HepG2 (cell line): ENCODE results near the gene BCAR3. TPM values are rescaled to one million over a fixed set of nuclear protein-coding genes. Genes with fewer than 3 reads are reported as not detected.

Source experiments
- ATAC-seq: fragments of 200-7000 bp; cut with Tn5 transposase; 3 replicates; pipeline ENCODE4 v1.9.1; 2020; ENCODE audit warnings: mild to moderate bottlenecking, moderate library complexity
- BruUV-seq: library from RNA; stranded (reverse); fragments of 400-500 nt; replicated peaks from 2 replicates; lab custom pipeline; 2021; lab: Mats Ljungman, UMichigan
- CTCF ChIA-PET: fragments of 300-600 bp; formaldehyde crosslinking; extraction: SDS; loops from one replicate; lab custom pipeline; 2021; ENCODE audit warnings: low total read pairs, inconsistent platforms, low intra/inter-chr PET ratio; lab: Yijun Ruan, JAX
- POLR2A ChIA-PET: fragments of 350-600 bp; sonication (Branson Sonifier 250); formaldehyde crosslinking; loops from one replicate; lab custom pipeline; 2020; ENCODE audit warnings: antibody characterized with exemption, inconsistent platforms; lab: Yijun Ruan, JAX
- DNase-seq: peaks from one replicate; pipeline ENCODE4 v3.0.0-alpha.2; 2015; ENCODE audit warnings: low spot score
- FAIRE-seq: peaks from 3 replicates; lab custom pipeline; 2011; peaks lifted over from hg19 to GRCh38; lab: Jason Lieb, UNC
- H2AFZ ChIP-seq: one replicate; pipeline ENCODE4 v1.6.1; 2011; ENCODE audit warnings: low read length, inconsistent platforms
- H3K27ac ChIP-seq: fragments of 300-600 bp; 3 replicates; pipeline ENCODE4 v1.8.0; 2011; ENCODE audit warnings: mixed run types, mild to moderate bottlenecking, mixed read lengths, low read length, inconsistent platforms; ENCODE audit not compliant: insufficient read depth; ENCODE audit errors: extremely low read length
- H3K27me3 ChIP-seq, 2 experiments: fragments of 200-600 bp in 1 of 2; 2 replicates in 1 of 2; 3 replicates in 1 of 2; pipeline versions ENCODE4 v1.6.0 to v1.8.0; 2011; ENCODE audit warnings: low read length in 2 of 2, mild to moderate bottlenecking in 2 of 2, moderate library complexity in 2 of 2, inconsistent platforms in 1 of 2; ENCODE audit not compliant: insufficient read depth in 2 of 2, control insufficient read depth in 1 of 2
- H3K36me3 ChIP-seq, 2 experiments: fragments of 200-600 bp in 1 of 2; replicated peaks in 1 of 2; 2 replicates in 1 of 2; 3 replicates in 1 of 2; pipeline versions ENCODE4 v1.5.1 to v1.8.0; 2011; ENCODE audit warnings: low read length in 2 of 2, inconsistent platforms in 1 of 2; ENCODE audit not compliant: insufficient read depth in 2 of 2, control insufficient read depth in 1 of 2
- H3K4me1 ChIP-seq: 2 replicates; pipeline ENCODE4 v1.5.1; 2012; ENCODE audit warnings: low read length, inconsistent platforms; ENCODE audit not compliant: insufficient read depth
- H3K4me2 ChIP-seq: 2 replicates; pipeline ENCODE4 v1.6.0; 2011; ENCODE audit warnings: low read depth, low read length, inconsistent platforms
- H3K4me3 ChIP-seq, 3 experiments: fragments of 200-600 bp in 1 of 3; sonication (generic), shearing (Covaris generic) in 1 of 3; replicated peaks in 1 of 3; 2 replicates each; pipeline ENCODE4 v1.5.1; 2011 to 2016; ENCODE audit warnings: low read length in 3 of 3, inconsistent platforms in 2 of 3, low read depth in 2 of 3, mild to moderate bottlenecking in 2 of 3, control low read depth in 1 of 3, mixed read lengths in 1 of 3; ENCODE audit not compliant: insufficient read depth in 1 of 3
- H3K79me2 ChIP-seq: one replicate; pipeline ENCODE4 v1.6.1; 2011; ENCODE audit warnings: low read length, inconsistent platforms; ENCODE audit not compliant: insufficient read depth
- H3K9ac ChIP-seq: 2 replicates; pipeline ENCODE4 v1.6.0; 2011; ENCODE audit warnings: mild to moderate bottlenecking, low read depth, low read length, inconsistent platforms; ENCODE audit not compliant: insufficient read depth
- H3K9me3 ChIP-seq: 2 replicates; pipeline ENCODE4 v1.5.1; 2012; ENCODE audit warnings: mild to moderate bottlenecking, low read length
- H4K20me1 ChIP-seq: 2 replicates; pipeline ENCODE4 v1.6.0; 2011; ENCODE audit warnings: inconsistent platforms, mild to moderate bottlenecking, low read length, moderate library complexity; ENCODE audit not compliant: insufficient read depth
- ASH2L ChIP-seq: fragments of 300-600, 200-600 bp; sonication (generic); IDR thresholded peaks from 2 replicates; pipeline ENCODE4 v1.7.0; 2017; ENCODE audit warnings: low read depth, mild to moderate bottlenecking, moderate library complexity, mixed read lengths, low read length; ENCODE audit not compliant: insufficient read length
- BRCA1 ChIP-seq: sonication (generic); formaldehyde crosslinking; IDR thresholded peaks from 2 replicates; pipeline ENCODE4 v1.4.0; 2020; ENCODE audit warnings: missing genetic modification reagents
- CBFB ChIP-seq: sonication (generic); formaldehyde crosslinking; IDR thresholded peaks from 2 replicates; pipeline ENCODE4 v1.4.0; 2020; ENCODE audit warnings: missing genetic modification reagents
- GABPB1 ChIP-seq: IDR thresholded peaks from 2 replicates; pipeline ENCODE4 v1.6.1; 2016; ENCODE audit warnings: mild to moderate bottlenecking, missing genetic modification reagents, moderate library complexity, missing compliant biosample characterization
- JUNB ChIP-seq: sonication (generic); formaldehyde crosslinking; IDR thresholded peaks from 2 replicates; pipeline ENCODE4 v1.8.0; 2022; ENCODE audit warnings: missing genetic modification reagents, mild to moderate bottlenecking, borderline replicate concordance
- MXD4 ChIP-seq: IDR thresholded peaks from 2 replicates; pipeline ENCODE4 v1.6.1; 2016; ENCODE audit warnings: mild to moderate bottlenecking, missing biosample characterization, missing genetic modification reagents
- NRL ChIP-seq: sonication (generic); formaldehyde crosslinking; IDR thresholded peaks from 2 replicates; pipeline ENCODE4 v1.5.0; 2020; ENCODE audit warnings: missing genetic modification reagents, mild to moderate bottlenecking, moderate library complexity, borderline replicate concordance
- TOPORS ChIP-seq: sonication (generic); formaldehyde crosslinking; IDR thresholded peaks from 2 replicates; pipeline ENCODE4 v1.8.0; 2023; ENCODE audit warnings: mild to moderate bottlenecking, missing genetic modification reagents
- TP53 ChIP-seq: sonication (generic); formaldehyde crosslinking; conservative IDR thresholded peaks from 2 replicates; pipeline ENCODE4 v1.4.0; 2020; ENCODE audit warnings: missing genetic modification reagents
- ZC3H13 ChIP-seq: sonication (generic); formaldehyde crosslinking; IDR thresholded peaks from 2 replicates; pipeline ENCODE4 v1.8.1; 2023; ENCODE audit warnings: mild to moderate bottlenecking, missing genetic modification reagents, moderate library complexity
- ZNF432 ChIP-seq: sonication (generic); formaldehyde crosslinking; IDR thresholded peaks from 2 replicates; pipeline ENCODE4 v1.5.0; 2020; ENCODE audit warnings: missing genetic modification reagents, mild to moderate bottlenecking, borderline replicate concordance
- ZNF446 ChIP-seq: sonication (generic); formaldehyde crosslinking; IDR thresholded peaks from 2 replicates; pipeline ENCODE4 v1.5.0; 2020; ENCODE audit warnings: mild to moderate bottlenecking, missing genetic modification reagents
- ZNF777 ChIP-seq: sonication (generic); formaldehyde crosslinking; IDR thresholded peaks from 2 replicates; pipeline ENCODE4 v1.4.0; 2020; ENCODE audit warnings: missing genetic modification reagents
- ZNF83 ChIP-seq: sonication (generic); formaldehyde crosslinking; IDR thresholded peaks from 2 replicates; pipeline ENCODE4 v1.4.0; 2020; ENCODE audit warnings: missing genetic modification reagents, mild to moderate bottlenecking, borderline replicate concordance
- whole genome bisulfite sequencing: methylation state at CpG from one replicate; pipeline ENCODE4 v1.1.6; 2017; ENCODE audit warnings: low lambda C conversion rate; 5-methylcytosine and 5-hydroxymethylcytosine counted together
- in situ Hi-C: cut with HindIII; loops from 2 replicates; pipeline ENCODE4 v1.10.0; 2017; ENCODE audit warnings: low pct_unique_long_range_greater_than_20kb; ENCODE audit not compliant: extremely low pct_ligation_motif_present
- intact Hi-C: fragments of 100-400 bp; cut with micrococcal nuclease; formaldehyde crosslinking; loops from one replicate; pipeline ENCODE4 v1.10.0; 2022; ENCODE audit not compliant: unreplicated experiment
- polyA plus RNA-seq, 8 experiments: library from polyadenylated mRNA; depleted of rRNA in 3 of 8; stranded (reverse) in 7 of 8; unstranded in 1 of 8; fragments of >200 nt; fragmentation: Illumina TruSeq in 4 of 8; extraction: Trizol in 4 of 8; gene quantifications; 2 replicates each; pipeline versions ENCODE4 v1.2.1 to v1.2.3, GENCODE V29; 2011 to 2016; ENCODE audit warnings: low read depth in 4 of 8, missing spikeins in 1 of 8, mixed read lengths in 1 of 8; ENCODE audit not compliant: insufficient read depth in 1 of 8
- total RNA-seq, 5 experiments: library from RNA; depleted of rRNA; stranded (reverse); fragments of >200 nt; fragmentation: Illumina TruSeq; extraction: Trizol; gene quantifications; 2 replicates each; pipeline ENCODE4 v1.2.3, GENCODE V29; 2016; ENCODE audit warnings: low read depth in 1 of 5
- TF ChIP-seq, protein P1 (sequence below): sonication (generic); formaldehyde crosslinking; IDR thresholded peaks from 2 replicates; pipeline ENCODE4 v1.4.0; 2020; ENCODE audit warnings: missing genetic modification reagents
- TF ChIP-seq, protein P2 (sequence below): IDR thresholded peaks from 2 replicates; pipeline ENCODE4 v1.6.1; 2012; ENCODE audit warnings: low read length, improper control_type of control experiment

Gene BCAR3
- total and polyA plus RNA-seq, 2 of the 13 experiments (the other 11 are each of a cell fraction or from before 2014, with no cell fraction given) = 3.6 to 4.8 TPM

DNA sequence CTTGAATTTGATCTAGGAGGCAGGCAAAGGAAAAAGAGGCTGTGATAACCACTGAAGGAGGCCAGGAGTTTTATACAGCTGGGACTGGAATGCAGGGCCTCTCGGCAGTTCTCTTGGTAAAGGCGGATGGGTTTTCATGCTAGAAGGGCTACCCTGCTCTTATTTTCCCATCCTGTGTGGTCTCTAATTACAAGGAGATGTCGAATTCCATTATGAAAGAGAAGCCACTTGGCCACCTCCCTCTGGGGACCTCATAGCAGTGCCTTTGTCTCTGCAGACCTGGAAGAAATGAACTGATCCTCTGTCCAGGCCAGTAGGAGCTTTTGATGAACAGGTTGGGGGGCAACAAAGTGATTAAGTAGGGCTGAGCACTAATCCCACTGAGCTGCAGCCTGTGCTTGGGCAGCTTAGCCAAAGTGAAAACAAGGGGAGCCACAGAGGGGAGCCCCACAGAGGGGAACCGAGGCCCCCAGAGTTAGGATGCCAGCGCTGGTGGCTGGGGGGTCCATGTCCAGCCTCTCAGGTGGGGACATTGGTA, 42.2 kb upstream of the BCAR3 start:
- intact Hi-C loops = no loop called here
- in situ Hi-C loops = no loop called here
- Histone ChIP-seq H3K79me2 (no peaks in the 10 kb centered on the region), H3K27me3 (peaks cover 0 to 12% of the 10 kb centered on the region in 2 experiments; a peak in 2 of 5 replicates), H4K20me1 (no peaks in the 10 kb centered on the region), H2AFZ (no peak overlapping the region), H3K4me1 (peaks cover 23% of the 10 kb centered on the region), H3K4me3 (no peak overlapping the region), H3K36me3 (no peaks in the 10 kb centered on the region), H3K9ac (no peak overlapping the region), H3K4me2 (no peak overlapping the region), H3K27ac (no peak overlapping the region), H3K9me3 (no peaks in the 10 kb centered on the region)
- ATAC-seq (no peak), FAIRE-seq (no peak), DNase-seq (no peak)
- no peak for TF ChIP-seq ZC3H13 (CRISPR knock-in tag)
- TF ChIP-seq ZNF83 (CRISPR knock-in tag) = no peak
- no peak for TF ChIP-seq TOPORS (CRISPR knock-in tag)
- ChIA-PET POLR2A (no interaction called here), CTCF (no interaction called here)
- BruUV-seq = no TSS peak
- WGBS = 74% methylated on average over 3 of the region's 5 CpGs

DNA sequence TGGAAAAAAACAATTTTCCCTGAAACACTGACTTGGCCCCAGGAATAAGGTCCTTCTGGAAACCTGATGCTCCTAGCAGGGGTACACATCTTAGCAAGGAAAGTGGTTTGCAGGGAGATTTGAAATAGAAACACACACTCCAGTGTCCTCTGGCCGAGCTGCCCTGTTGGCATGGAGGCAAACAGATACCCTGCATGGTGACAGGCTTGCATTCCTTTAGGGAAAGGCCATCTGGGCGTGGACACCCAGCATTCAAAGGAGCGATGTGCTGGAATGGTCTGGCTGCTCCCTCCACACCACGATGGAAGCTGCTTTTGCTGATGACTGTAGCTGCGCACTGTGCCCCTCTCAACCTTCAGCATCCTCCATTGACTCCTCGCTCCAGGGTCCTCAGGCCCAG, 41.5 kb upstream of the BCAR3 start:
- ChIA-PET CTCF (interaction anchor here (0.9 kb wide), 1 partner anchor 91 kb away, joined by 3 read pairs; no protein-coding TSS in a partner anchor), POLR2A (no interaction called here)
- H3K27me3 ChIP-seq = peaks cover 0 to 12% of the 10 kb centered on the region in 2 experiments; a peak in 2 of 5 replicates
- no peak overlapping the region for H2AFZ ChIP-seq
- H3K4me2 ChIP-seq = peak overlapping the region; percentile 93
- peak; percentile 27; the same call in 2 of the 3 replicates for ATAC-seq
- peak overlapping the region in 1 of 3 experiments; percentile 58; a peak in 2 of 6 replicates for H3K4me3 ChIP-seq
- intact Hi-C loops (no loop called here), in situ Hi-C loops (no loop called here)
- no peaks in the 10 kb centered on the region for H3K9me3 ChIP-seq
- no peak overlapping the region for H3K27ac ChIP-seq
- H3K36me3 ChIP-seq = no peaks in the 10 kb centered on the region
- peak overlapping the region; percentile 53 for H3K9ac ChIP-seq
- H3K79me2 ChIP-seq = no peaks in the 10 kb centered on the region
- BruUV-seq = no TSS peak
- DNase-seq = no peak
- WGBS = 78% methylated on average over 5 of the region's 6 CpGs
- no peaks in the 10 kb centered on the region for H4K20me1 ChIP-seq
- H3K4me1 ChIP-seq = peaks cover 23% of the 10 kb centered on the region
- no peak for FAIRE-seq
- TF ChIP-seq GABPB1 = no peak
- no peak for TF ChIP-seq NRL (CRISPR knock-in tag)
- no peak for TF ChIP-seq JUNB (CRISPR knock-in tag)
- TF ChIP-seq ZNF777 = no peak
- TF ChIP-seq MXD4 (CRISPR knock-in tag) = no peak
- no peak for TF ChIP-seq TP53 (CRISPR knock-in tag)
- no peak for TF ChIP-seq ASH2L
- TF ChIP-seq CBFB (CRISPR knock-in tag) = no peak
- no peak for TF ChIP-seq ZNF432
- TF ChIP-seq ZNF446 (CRISPR knock-in tag) = no peak
- TF ChIP-seq, protein P1, sequence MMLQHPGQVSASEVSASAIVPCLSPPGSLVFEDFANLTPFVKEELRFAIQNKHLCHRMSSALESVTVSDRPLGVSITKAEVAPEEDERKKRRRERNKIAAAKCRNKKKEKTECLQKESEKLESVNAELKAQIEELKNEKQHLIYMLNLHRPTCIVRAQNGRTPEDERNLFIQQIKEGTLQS (CRISPR knock-in tag) = no peak
- TF ChIP-seq BRCA1 (CRISPR knock-in tag) = no peak
- TF ChIP-seq, protein P2, sequence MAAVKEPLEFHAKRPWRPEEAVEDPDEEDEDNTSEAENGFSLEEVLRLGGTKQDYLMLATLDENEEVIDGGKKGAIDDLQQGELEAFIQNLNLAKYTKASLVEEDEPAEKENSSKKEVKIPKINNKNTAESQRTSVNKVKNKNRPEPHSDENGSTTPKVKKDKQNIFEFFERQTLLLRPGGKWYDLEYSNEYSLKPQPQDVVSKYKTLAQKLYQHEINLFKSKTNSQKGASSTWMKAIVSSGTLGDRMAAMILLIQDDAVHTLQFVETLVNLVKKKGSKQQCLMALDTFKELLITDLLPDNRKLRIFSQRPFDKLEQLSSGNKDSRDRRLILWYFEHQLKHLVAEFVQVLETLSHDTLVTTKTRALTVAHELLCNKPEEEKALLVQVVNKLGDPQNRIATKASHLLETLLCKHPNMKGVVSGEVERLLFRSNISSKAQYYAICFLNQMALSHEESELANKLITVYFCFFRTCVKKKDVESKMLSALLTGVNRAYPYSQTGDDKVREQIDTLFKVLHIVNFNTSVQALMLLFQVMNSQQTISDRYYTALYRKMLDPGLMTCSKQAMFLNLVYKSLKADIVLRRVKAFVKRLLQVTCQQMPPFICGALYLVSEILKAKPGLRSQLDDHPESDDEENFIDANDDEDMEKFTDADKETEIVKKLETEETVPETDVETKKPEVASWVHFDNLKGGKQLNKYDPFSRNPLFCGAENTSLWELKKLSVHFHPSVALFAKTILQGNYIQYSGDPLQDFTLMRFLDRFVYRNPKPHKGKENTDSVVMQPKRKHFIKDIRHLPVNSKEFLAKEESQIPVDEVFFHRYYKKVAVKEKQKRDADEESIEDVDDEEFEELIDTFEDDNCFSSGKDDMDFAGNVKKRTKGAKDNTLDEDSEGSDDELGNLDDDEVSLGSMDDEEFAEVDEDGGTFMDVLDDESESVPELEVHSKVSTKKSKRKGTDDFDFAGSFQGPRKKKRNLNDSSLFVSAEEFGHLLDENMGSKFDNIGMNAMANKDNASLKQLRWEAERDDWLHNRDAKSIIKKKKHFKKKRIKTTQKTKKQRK = no peak
